ENCODE data around the gene PPP2R3B. TPM values are rescaled to one million over a fixed set of nuclear protein-coding genes. Genes with fewer than 3 reads are reported as not detected.
"Not testable (repeated sequence)": the region's sequence is repeated elsewhere in the genome, so short reads cannot be mapped to it uniquely, and the experiment has no call there.

Gene PPP2R3B, protein sequence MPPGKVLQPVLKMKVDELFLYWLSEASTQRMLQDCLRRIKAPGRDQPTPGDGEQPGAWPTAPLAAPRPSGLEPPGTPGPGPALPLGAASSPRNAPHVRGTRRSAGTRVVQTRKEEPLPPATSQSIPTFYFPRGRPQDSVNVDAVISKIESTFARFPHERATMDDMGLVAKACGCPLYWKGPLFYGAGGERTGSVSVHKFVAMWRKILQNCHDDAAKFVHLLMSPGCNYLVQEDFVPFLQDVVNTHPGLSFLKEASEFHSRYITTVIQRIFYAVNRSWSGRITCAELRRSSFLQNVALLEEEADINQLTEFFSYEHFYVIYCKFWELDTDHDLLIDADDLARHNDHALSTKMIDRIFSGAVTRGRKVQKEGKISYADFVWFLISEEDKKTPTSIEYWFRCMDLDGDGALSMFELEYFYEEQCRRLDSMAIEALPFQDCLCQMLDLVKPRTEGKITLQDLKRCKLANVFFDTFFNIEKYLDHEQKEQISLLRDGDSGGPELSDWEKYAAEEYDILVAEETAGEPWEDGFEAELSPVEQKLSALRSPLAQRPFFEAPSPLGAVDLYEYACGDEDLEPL
- 21.5 and 31.7 TPM in 2 replicates for total RNA-seq (2014; rRNA removed; shearing (Covaris generic); ENCODE audit: low replicate concordance)

DNA sequence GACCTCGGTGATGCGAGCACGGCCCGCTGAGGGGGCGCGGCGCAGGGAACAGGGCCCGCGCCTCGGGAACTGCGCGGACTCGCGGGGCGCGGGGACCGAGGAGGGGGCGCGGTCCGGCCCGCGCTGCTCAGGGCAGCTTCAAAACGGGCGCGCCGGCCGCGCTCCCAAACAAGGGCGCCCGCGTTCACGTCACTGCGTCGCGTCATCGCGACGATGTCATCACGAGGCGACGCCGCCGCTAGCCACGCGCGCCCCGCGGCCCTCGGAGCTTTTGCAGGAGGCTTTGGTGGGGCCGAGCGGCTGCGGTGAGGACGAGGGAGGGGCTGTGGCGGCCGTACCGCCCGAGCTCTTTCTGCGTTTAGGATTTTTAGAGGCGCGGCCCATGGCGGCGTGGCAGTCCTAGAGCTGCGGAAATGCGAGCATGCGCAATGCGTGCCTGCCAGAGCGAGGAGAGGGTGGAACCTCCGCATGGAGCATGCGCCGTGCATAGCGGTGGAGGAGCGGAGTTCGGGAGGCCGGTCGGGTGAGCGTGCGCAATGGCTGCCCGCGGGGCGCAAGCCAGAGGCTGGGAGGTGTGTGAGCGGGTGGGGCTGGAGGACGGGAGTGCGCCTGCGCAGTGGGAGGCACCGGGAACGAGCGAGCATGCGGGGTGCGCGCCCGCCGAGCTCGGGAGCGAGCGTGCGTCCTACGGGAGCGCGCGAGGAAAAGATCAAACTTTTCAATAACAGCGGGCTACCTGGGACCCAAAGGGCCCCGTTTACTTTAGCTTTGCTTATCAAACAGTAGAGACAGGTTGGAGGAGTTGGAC, at the start of gene PPP2R3B:
TSS of gene PPP2R3B (minus strand) at position 140 of the 808 bp plus-strand sequence. CDS start 216 bp downstream, outside the sequence.
- Histone ChIP-seq H3K27me3 (no peaks in the 10 kb centered on the region), H3K4me3 (peak within 1 kb of the TSS; percentile 96), H3K9me3 (no peaks in the 10 kb centered on the region), H3K36me3 (no peaks in the 10 kb centered on the region)
- DNase-seq, result peak; percentile 98

DNA sequence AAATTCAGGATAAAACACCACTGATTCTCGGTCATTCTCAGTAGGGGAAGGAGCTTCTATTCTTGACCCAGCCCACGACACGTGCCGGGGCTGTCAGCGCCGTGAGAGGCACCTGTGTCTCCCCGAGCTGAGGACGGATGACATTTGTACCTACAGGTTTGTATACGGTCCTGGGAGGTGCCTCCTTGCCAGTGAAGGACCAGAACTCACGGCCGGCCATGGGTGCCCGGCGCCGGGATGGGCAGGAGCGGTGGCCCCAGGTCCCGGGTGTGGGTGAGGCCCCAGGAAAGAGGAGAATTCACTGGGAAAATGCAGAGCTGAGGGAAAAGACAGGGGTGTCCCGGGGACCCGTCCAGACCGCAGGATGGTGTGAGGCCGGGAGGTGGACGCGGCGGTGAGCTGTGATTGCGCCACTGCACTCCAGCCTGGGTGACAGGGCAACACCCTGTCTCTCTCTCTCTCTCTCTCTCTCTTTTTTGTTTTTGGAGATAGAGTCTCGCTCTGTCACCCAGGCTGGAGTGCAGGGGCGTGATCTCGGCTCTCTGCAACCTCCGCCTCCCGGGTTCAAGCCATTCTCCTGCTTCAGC, 48.9 kb upstream of the PPP2R3B start:
- Histone ChIP-seq H3K9me3 (no peaks in the 10 kb centered on the region), H3K27me3 (no peaks in the 10 kb centered on the region), H3K4me3 (no peak overlapping the region), H3K36me3 (no peaks in the 10 kb centered on the region)
- no peak for DNase-seq

DNA sequence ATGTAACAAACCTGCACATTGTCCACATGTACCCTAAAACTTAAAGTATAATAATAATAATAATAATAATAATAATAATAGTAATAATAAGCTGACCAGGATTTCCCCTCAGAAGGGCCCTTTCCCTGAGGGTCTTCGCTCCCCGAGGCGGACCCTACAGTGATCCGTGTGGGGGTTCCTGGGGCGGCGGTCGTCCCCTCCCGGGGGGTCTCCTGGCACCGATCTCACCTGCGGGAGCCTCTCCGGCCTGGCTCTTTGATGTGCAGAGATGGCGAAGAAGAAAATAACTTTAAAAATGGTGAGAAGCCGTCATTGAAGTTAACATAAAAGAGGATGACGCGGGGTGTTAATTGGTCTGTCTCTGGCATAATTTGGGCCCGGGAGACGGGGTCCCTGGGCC, 48.2 kb upstream of the PPP2R3B start:
- Histone ChIP-seq H3K27me3 (no peaks in the 10 kb centered on the region), H3K9me3 (no peaks in the 10 kb centered on the region), H3K4me3 (no peak overlapping the region), H3K36me3 (no peaks in the 10 kb centered on the region)
- DNase-seq, result no peak

DNA sequence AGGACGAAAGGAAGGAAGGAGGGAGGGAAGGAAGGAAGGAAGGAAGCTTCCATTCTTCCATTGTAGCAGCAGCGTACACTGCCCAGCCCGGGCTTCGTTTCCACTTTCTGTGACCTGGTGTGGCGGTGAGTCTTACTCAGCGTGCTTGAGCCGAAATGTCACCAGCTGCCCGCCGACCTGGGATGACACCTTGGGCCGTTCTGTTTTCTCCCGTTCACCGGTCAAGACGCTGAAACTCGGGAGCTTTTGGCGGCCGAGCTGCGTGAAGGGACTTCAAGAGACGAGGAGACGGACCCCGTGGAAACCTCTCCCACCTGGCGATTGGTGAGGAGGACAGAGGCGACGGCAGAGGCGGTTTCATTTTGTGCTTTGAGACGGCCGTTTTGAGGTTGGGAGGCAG, 47.1 kb upstream of the PPP2R3B start:
- H3K9me3 ChIP-seq, result no peaks in the 10 kb centered on the region
- H3K4me3 ChIP-seq, result no peak overlapping the region
- DNase-seq, result no peak
- no peaks in the 10 kb centered on the region for H3K36me3 ChIP-seq
- no peaks in the 10 kb centered on the region for H3K27me3 ChIP-seq

DNA sequence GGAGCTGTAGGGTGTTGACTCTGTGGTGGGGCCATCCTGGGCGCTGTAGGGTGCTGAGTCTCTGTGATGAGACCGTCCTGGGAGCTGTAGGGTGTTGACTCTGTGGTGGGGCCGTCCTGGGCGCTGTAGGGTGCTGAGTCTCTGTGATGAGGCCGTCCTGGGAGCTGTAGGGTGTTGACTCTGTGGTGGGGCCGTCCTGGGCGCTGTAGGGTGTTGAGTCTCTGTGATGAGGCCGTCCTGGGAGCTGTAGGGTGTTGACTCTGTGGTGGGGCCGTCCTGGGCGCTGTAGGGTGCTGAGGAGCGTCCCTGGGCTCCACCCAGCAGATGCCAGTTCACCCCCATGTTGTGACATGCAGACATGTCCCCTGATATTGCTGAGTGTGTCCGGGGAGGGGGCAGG, 46.0 kb upstream of the PPP2R3B start:
- not testable (repeated sequence) for H3K27me3 ChIP-seq, H3K9me3 ChIP-seq, H3K36me3 ChIP-seq, DNase-seq, H3K4me3 ChIP-seq

DNA sequence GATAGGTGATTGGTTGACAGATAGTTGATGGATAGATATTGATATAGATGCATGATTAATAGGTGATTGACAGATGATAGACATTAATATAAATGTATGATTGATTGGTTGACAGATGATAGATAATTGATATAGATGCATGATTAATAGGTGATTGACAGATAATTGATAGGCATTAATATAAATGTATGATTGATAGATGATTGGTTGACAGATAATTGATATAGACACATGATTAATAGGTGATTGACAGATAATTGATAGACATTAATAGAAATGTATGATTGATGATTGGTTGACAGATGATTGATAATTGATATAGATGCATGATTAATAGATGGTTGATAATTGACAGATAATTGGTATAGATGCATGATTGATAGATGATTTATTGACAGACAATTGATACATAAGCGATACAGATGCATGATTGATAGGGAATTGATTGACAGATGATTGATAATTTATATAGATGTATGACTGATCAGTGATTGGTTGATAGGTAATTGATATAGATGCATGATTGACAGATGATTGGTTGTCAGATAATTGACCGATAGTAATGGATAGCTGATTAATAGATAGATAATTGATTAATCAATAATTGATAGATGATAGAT, 44.9 kb upstream of the PPP2R3B start:
- H3K4me3 ChIP-seq, result no peak overlapping the region
- H3K36me3 ChIP-seq, result no peaks in the 10 kb centered on the region
- H3K9me3 ChIP-seq, result no peaks in the 10 kb centered on the region
- H3K27me3 ChIP-seq, result no peaks in the 10 kb centered on the region
- DNase-seq, result no peak

DNA sequence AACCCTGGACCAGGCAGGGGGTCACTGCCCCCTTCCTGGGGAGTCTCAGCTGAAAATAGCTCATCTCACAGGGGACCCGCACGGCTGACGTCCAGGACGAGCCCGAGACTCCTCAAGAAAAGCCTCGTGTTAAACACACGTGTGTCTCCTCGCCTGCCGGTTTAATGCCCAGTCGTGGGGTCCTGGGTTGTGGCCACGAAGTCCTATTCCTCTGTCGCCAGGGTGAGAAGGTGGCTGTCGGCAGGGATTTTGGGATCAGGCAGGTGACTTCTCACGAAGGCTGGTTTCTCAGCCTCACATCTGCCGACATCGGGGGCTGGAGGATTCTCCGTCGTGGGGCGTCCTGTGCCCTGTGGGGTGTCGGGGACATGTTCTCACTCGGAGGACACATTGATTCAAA, 44.3 kb upstream of the PPP2R3B start:
- Histone ChIP-seq H3K36me3 (no peaks in the 10 kb centered on the region), H3K4me3 (no peak overlapping the region), H3K27me3 (no peaks in the 10 kb centered on the region), H3K9me3 (no peaks in the 10 kb centered on the region)
- no peak for DNase-seq

DNA sequence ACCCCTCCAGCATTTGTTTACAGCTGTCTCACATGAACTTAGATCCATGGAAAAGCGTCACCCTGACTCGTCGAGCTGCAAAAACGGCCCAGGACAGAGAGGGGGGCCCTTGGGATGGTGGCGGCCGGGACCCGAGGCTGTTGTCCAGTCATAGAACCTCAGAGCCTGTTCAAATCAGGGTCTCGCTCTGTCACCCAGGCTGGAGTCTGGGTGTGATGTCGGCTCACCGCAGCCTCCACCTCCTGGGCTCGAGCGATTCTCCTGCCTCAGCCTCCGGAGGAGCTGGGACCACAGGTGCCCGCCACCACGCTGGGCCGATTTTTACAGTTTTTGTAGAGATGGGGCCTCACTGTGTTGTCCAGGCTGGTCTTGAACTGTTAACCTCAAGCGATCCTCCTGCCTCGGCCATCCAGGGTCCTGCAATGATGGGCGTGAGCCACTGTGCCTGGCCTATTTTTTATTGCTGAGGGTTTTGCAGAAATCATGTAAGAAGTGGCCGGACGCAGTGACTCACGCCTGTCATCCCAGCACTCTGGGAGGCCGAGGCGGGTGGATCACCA, 42.6 kb upstream of the PPP2R3B start:
- DNase-seq, result no peak
- no peak overlapping the region for H3K4me3 ChIP-seq
- no peaks in the 10 kb centered on the region for H3K9me3 ChIP-seq
- no peaks in the 10 kb centered on the region for H3K36me3 ChIP-seq
- no peaks in the 10 kb centered on the region for H3K27me3 ChIP-seq

DNA sequence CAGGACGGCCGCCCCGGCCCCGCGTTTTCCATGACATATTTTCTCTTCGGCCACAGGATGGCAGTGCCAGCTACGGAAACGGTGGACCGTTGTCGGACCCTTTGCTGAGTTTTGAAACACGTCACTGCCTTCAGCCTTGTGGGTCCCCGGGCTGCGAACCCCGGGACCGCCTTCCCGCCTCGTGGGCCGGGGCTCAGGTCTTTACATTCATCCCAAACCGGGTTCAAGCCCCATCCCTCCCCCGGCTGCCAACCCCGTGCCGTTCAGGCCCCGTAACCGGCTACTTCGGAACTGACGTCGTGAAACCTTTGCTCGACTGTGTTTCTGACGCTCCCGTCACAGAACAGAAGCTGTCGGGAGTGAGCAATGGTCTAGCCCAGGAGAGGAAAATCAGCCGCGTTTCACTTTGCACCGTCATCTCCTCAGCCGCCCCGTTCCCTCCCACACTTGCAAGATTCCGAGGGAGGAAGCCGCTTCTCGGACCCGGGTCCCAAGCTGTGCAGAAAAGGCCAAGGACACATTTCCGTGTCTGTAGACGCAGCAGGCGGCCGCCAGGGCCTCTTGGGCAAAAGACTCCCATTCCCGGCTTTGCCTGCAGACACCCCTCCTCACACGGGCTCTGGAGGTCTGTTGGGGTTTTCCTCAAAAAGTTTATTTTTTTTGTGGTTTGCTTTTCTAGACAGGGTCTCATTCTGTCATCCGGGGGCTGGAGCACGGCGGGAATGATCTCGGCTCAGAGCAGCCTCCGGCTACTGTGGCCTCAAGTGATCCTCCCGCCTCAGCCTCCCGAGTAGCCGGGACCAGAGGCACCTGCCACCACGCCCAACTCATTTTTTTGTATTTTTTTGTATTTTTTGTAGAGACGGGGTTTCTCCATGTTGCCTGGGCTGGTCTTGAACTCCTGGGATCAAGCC, 41.4 kb upstream of the PPP2R3B start:
- Histone ChIP-seq H3K27me3 (no peaks in the 10 kb centered on the region), H3K36me3 (no peaks in the 10 kb centered on the region), H3K4me3 (peak overlapping the region; percentile 35), H3K9me3 (no peaks in the 10 kb centered on the region)
- DNase-seq, result peak; percentile 39

DNA sequence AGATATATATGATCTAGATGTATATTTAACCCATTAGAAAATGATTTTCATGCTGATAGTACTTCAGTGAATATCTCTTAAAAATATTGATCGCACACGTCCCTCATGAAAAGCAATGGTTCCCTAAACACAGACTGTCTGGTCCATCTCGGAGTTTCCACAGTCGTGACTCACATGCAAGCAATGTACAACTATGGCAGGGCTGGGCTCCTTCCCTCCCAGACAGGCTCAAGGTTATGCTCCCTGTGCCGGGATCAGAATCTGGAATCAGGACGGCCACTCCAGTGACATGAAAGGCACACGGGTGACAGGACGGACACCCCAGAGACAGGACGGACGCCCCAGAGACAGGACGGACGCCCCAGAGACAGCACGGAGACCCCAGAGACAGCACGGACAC, 40.2 kb upstream of the PPP2R3B start:
- no peaks in the 10 kb centered on the region for H3K27me3 ChIP-seq
- no peak overlapping the region for H3K4me3 ChIP-seq
- DNase-seq, result no peak
- H3K36me3 ChIP-seq, result no peaks in the 10 kb centered on the region
- no peaks in the 10 kb centered on the region for H3K9me3 ChIP-seq

DNA sequence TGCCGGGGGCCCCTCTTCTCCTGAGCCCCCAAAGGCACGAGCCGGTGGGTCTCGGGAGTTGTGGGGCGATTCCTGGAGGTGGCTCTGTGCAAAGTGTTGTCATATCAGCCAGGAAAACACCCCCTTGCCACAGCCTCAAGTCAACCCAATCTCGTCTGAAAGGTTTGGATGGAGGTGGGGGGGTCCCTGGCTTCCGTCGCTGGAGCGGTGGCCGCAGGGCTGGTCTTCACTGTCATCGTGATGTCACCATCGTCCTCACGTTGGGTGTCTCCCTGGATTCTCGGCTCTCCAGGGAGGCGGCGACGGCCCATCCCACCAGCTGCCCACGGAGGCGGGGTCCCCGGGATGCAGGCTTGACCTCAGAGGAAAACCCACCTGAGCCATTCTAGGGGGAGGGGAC, 38.3 kb upstream of the PPP2R3B start:
- no peaks in the 10 kb centered on the region for H3K9me3 ChIP-seq
- DNase-seq, result no peak
- H3K27me3 ChIP-seq, result no peaks in the 10 kb centered on the region
- no peak overlapping the region for H3K4me3 ChIP-seq
- no peaks in the 10 kb centered on the region for H3K36me3 ChIP-seq

DNA sequence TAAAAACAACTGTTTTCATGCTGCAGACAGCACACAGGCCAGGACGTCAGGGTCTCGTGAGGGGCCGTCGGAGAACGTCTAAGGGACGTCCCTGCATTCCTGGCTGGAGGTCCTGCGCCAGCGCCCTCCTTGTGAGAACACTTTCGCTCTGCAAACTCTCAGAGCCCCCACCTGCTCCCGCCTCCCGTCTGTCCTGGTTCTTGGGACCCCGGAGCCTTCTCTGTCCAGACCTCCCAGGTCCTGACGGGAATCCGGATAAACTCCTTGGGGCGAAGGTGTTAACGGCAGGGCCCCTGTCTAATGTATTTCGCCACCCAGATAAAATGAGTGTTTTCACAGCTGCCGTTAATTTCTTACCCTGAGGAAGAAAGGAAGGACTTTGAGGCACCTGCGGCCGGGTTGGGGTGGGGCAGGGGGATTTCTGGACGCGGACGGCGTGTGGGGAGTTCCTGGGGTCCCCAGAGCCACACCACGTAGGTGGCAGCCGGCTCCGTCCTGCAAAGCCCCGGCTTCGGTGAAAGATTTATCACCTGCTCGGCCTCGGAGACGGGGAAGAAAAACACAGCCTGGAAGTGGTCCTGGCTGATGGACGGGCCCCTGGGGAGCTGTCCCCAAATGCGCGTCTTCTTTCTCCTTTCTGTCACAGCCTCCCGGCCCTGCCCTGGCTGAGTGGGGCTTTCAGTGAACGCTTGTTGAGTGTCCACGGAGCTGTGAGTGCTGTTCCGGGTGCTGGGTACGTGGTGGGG, 35.1 kb upstream of the PPP2R3B start:
- H3K27me3 ChIP-seq, result no peaks in the 10 kb centered on the region; the same call in 1 of the 2 replicates
- no peak for DNase-seq
- H3K4me3 ChIP-seq, result no peak overlapping the region
- no peaks in the 10 kb centered on the region for H3K36me3 ChIP-seq
- H3K9me3 ChIP-seq, result no peaks in the 10 kb centered on the region

DNA sequence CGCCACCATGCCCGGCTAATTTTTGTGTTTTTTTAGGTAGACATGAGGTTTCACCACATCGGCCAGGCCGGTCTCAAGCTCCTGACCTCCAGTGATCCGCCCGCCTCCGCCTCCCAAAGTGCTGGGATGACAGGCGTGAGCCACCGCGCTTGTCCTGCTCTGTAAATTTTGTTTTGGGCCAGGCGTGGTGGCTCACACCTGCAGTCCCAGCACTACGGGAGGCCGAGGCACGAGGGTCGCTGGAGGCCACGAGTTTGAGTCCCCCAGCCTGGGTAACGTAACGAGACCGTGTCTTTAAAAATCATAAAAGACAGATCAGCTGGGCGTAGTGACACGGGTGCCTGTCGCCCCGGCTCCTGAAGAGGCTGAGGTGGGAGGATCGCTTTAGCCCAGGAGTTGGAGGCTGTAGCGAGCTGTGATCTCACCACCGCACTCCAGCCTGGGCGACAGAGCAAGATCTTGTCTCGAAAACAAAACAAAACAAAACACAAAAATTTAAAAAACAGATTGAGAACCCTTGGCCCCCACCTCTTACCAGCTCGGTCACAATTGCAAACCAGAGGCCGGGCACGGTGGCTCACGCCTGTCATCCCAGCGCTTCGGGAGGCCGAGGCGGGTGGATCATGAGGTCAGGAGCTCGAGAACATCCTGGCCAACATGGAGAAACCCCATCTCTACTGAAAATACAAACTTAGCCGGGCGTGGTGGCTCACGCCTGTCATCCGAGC, 34.0 kb upstream of the PPP2R3B start:
- H3K9me3 ChIP-seq, result no peaks in the 10 kb centered on the region
- H3K27me3 ChIP-seq, result no peaks in the 10 kb centered on the region; the same call in 1 of the 2 replicates
- H3K36me3 ChIP-seq, result no peaks in the 10 kb centered on the region
- no peak for DNase-seq
- H3K4me3 ChIP-seq, result no peak overlapping the region
